22Rv1 (cell line): Measurements from ENCODE around the gene ERO1B.

Experiments
- H3K27ac ChIP-seq: fragments of 450-650 bp; 2 replicates; pipeline ENCODE4 v1.5.1; 2017
- CTCF ChIP-seq: fragments of 450-650 bp; IDR thresholded peaks from 2 replicates; pipeline ENCODE4 v1.5.1; 2017; ENCODE audit warnings: mild to moderate bottlenecking
- ZFX ChIP-seq: fragments of 450-650 bp; IDR thresholded peaks from 2 replicates; pipeline ENCODE4 v1.6.1; 2017; ENCODE audit warnings: antibody characterized with exemption, borderline replicate concordance

ERO1B gene

DNA sequence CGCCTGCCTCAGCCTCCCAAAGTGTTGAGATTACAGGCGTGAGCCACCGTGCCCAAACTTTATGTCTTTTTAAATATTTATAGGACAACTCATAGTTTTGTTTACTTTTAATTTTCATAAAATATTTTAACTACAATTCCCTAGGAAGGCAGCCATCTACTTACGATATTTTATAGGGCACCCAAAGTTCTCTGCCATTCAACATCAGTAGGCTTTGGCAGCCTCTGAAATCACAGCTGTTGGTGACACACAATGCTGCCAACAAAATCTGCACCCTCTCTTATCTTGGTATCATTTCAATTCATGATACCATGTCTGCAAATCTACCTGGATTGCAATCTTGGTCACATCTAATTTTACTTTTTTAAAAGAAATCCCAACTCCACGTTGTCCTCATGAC is 27.1 kb upstream of the ERO1B start:
- no peak for TF ChIP-seq CTCF
- TF ChIP-seq ZFX = no peak
- H3K27ac ChIP-seq = no peak overlapping the region

DNA sequence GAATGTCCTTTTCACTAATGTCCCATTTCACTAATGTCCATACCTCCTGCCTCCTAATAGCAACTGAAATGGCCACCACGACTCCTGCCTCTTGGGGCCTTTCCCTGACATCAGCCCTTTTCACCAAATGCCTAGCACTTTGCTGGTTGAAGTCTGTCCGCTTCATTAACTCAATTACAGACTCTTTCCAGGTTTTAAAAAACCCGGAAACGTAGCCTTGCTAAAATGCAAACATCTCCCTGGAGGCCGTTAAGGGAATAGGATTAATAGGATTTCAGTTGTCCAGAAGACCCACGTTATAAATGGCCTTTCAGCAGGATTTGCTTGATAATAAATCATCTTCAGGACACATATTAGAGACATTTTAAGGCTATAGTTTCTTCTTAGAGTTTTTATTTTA is 25.7 kb upstream of the ERO1B start:
- TF ChIP-seq ZFX = no peak
- no peak for TF ChIP-seq CTCF
- H3K27ac ChIP-seq = no peak overlapping the region

DNA sequence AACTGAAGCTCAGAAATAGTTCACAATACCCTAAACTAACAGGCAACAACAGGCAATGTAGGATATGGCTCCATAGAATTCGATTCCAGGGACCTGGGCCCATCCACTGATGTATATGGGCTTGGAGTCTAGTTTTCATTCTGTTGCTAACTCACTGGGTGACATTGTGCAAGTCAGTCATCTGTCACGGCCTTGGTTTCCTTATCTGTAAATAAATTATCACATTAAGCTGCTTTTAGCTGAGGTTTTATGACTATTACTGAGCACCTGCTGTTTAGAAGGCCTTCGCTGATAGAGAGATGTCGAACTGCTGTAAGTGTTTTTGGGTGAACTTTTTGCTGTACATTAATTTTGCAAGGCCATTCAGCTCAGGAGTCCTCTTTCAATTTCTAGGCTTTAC is 22.9 kb upstream of the ERO1B start:
- TF ChIP-seq CTCF (no peak), ZFX (no peak)
- no peak overlapping the region for H3K27ac ChIP-seq

DNA sequence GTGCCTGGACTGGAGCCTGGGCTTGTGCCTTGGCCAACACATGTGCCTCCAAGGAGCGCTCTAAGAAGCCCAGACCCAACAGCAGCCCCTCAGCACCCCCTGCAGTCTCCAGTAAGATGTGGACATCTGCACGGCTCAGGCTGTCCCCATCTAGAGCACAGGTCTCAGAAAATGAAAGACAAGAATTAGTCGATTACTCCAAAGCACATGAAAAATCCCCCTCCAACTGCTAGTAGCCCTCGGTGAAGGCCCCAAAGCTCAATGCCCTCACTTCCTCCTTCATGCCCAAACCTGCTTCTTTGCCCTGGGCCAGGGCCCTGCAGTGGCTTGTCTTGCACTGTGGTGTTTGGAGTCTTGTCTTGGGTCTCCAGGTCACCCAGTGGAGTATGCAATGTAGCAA is 21.9 kb upstream of the ERO1B start:
- TF ChIP-seq ZFX = no peak
- TF ChIP-seq CTCF = no peak
- no peak overlapping the region for H3K27ac ChIP-seq

GRCh38 chr1:236302941-236303340 is 21.2 kb upstream of the ERO1B start:
- H3K27ac ChIP-seq = no peak overlapping the region
- TF ChIP-seq CTCF = no peak
- TF ChIP-seq ZFX = no peak

- TF ChIP-seq ZFX (no peak), CTCF (no peak)
- no peak overlapping the region for H3K27ac ChIP-seq
Observed at GRCh38 chr1:236301958-236302335, 20.2 kb upstream of the ERO1B start.

DNA sequence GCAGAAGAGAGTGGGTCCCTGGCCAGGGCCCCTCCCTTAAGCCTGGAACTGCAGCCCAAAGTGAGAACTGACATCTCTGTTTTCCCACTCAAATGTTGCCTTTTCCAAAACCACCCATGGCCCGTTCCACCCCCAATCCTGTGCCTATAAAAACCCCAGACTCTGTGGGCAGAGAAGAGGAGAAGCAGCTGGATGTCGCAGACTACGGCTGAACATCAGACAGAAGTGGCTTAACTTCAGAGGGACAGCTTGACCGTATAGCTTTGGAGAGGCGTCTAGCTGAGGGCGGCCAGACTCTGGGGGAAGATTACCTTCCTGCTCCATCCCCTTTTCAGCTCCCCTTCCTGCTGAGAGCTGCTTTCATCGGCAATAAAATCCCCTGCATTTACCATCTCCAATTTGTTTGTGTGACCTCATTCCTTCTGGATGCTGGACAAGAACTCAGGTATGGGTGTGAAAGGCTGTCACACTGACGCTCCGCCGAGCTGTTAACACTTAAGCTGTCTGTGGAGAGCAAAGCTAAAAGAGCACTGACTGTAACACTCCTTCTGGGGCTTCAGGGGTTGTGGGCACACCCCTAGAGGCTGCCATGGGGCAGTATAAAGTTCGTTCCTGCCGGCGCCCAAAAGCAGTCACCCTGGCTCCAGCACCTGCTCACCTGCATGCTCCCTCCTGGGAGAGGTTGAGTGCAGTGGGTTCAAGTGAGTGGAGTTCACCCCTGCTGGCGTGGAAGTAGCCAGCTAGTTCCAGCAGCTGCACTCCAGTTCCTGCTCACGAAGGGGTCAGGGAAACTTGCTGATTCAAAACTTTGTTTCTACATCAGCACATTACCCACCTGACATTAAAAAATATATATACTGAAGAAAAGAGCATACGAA is 19.6 kb upstream of the ERO1B start:
- no peak for TF ChIP-seq ZFX
- TF ChIP-seq CTCF = no peak
- no peak overlapping the region for H3K27ac ChIP-seq
